GM23248 (cell line): ENCODE measurements around the gene DES.

Experiments used
- EZH2 ChIP-seq: fragments of 200-600 bp; sonication (generic); IDR thresholded peaks from 2 replicates; pipeline ENCODE4 v1.6.1; 2018; ENCODE audit warnings: antibody characterized with exemption, mild to moderate bottlenecking; ENCODE audit not compliant: insufficient read depth, poor library complexity, severe bottlenecking
- EZH2phosphoT487 ChIP-seq: fragments of 200-600 bp; sonication (generic); IDR thresholded peaks from 2 replicates; pipeline ENCODE4 v1.6.1; 2018; ENCODE audit warnings: antibody characterized with exemption, moderate library complexity, mild to moderate bottlenecking, low read depth; ENCODE audit not compliant: insufficient read depth

DNA sequence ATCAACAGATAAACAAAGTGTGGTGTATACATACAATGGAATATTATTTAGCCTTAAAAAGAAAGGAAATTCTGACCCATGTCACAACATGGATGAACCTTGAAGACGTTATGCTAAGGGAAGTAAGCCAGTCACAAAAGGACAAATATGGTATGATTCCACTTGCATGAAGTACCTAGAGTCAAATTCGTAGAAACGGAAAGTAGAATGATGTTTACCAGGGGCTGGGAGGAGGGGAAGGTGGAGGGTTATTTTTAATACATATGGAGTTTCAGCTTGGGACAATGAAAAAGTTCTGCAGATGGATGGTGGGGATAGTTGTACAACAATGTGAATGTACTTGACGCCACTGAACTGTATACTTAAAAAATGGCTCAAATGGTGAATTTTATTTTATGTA, 3.3 kb upstream of the DES start:
- TF ChIP-seq EZH2phosphoT487 (no peak), EZH2 (no peak)
